Natural killer cell (primary cell): ENCODE data around the gene CEP72. TPM values are rescaled to one million over a fixed set of nuclear protein-coding genes. Genes with fewer than 3 reads are reported as not detected.

Source experiments
- ATAC-seq, 3 donors: fragments of 150-1000 bp in 2 of 3; fragments of 200-7000 bp in 1 of 3; cut with Tn5 transposase; 1 replicate in 1 of 3; 2 replicates in 2 of 3; pipeline ENCODE4 v1.10.0; 2021; ENCODE audit warnings: mild to moderate bottlenecking in 2 of 3, moderate library complexity in 2 of 3
- DNase-seq, 2 donors: peaks; one replicate each; pipeline versions ENCODE4 v3.0.0 to v3.0.0-alpha.2; 2013 to 2021; ENCODE audit warnings: mixed read lengths in 1 of 2
- H3K27ac ChIP-seq: one replicate; pipeline ENCODE4 v1.5.1; 2013; ENCODE audit warnings: mild to moderate bottlenecking, low read length
- H3K27me3 ChIP-seq: one replicate; pipeline ENCODE4 v1.6.1; 2013; ENCODE audit warnings: low read length; ENCODE audit not compliant: control insufficient read depth, insufficient read depth
- H3K36me3 ChIP-seq: one replicate; pipeline ENCODE4 v1.6.1; 2013; ENCODE audit warnings: low read length; ENCODE audit not compliant: control insufficient read depth, insufficient read depth
- H3K4me1 ChIP-seq: one replicate; pipeline ENCODE4 v1.6.1; 2013; ENCODE audit warnings: low read length; ENCODE audit not compliant: control insufficient read depth, insufficient read depth
- H3K4me3 ChIP-seq: one replicate; pipeline ENCODE4 v1.5.1; 2013; ENCODE audit warnings: low read length
- H3K9me3 ChIP-seq: one replicate; pipeline ENCODE4 v1.6.1; 2013; ENCODE audit warnings: low read length; ENCODE audit not compliant: control insufficient read depth, insufficient read depth
- H3K27ac Mint-ChIP-seq, 2 donors: one replicate each; pipeline ENCODE4 v1.8.0; 2022; ENCODE audit warnings: mild to moderate bottlenecking in 2 of 2, mixed read lengths in 2 of 2, moderate library complexity in 1 of 2
- H3K27me3 Mint-ChIP-seq, 2 donors: one replicate each; pipeline ENCODE4 v1.8.0; 2022; ENCODE audit warnings: low read depth in 2 of 2, mixed read lengths in 2 of 2
- H3K36me3 Mint-ChIP-seq: one replicate; pipeline ENCODE4 v1.8.0; 2022; ENCODE audit warnings: mixed read lengths
- H3K4me1 Mint-ChIP-seq, 2 donors: one replicate each; pipeline ENCODE4 v1.8.0; 2022; ENCODE audit warnings: mixed read lengths in 2 of 2
- H3K4me3 Mint-ChIP-seq: one replicate; pipeline ENCODE4 v1.8.0; 2022; ENCODE audit warnings: mild to moderate bottlenecking, moderate library complexity, mixed read lengths
- H3K9me3 Mint-ChIP-seq, 2 donors: one replicate each; pipeline ENCODE4 v1.8.0; 2022; ENCODE audit warnings: mixed read lengths in 2 of 2
- CTCF ChIP-seq: fragments of 200-600 bp; IDR thresholded peaks from one replicate; pipeline ENCODE4 v1.8.0; 2022; ENCODE audit warnings: antibody characterized with exemption
- WGBS: methylation state at CpG from one replicate; pipeline ENCODE4 v1.1.7; 2013; ENCODE audit warnings: missing lambda C conversion rate; ENCODE audit not compliant: insufficient coverage; 5-methylcytosine and 5-hydroxymethylcytosine counted together
- intact Hi-C: fragments of 100-400 bp; cut with micrococcal nuclease; formaldehyde crosslinking; loops from one replicate; pipeline ENCODE4 v1.14.2; 2022
- total RNA-seq, 4 donors: library from RNA; stranded (reverse); fragments of 120-200 nt in 1 of 4; gene quantifications; one replicate each; pipeline versions ENCODE4 v1.2.3 to v1.2.4, GENCODE V29; 2013 to 2022

Gene CEP72
- total RNA-seq, 3 donors from 2014 or later (not counting 1 experiment from before 2014, with no cell fraction given) = 12.2 to 15.1 (median 12.3) TPM

GRCh38 chr5:612498-613424, 621 bp downstream of the CEP72 start:
- no peak for TF ChIP-seq CTCF
- DNase-seq (peak in 1 of 2 donors; percentile 11), ATAC-seq (peak; percentile 10 to 21 (median 20))
- Mint-ChIP-seq H3K27me3 (peaks cover 0 to 5% of the 10 kb centered on the region in 2 donors), H3K4me1 (peaks cover 22 to 42% of the 10 kb centered on the region in 2 donors), H3K9me3 (no peaks in the 10 kb centered on the region), H3K36me3 (no peaks in the 10 kb centered on the region), H3K4me3 (peak overlapping the region; percentile 91), H3K27ac (peak overlapping the region; percentile 72 to 77)
- Histone ChIP-seq H3K4me3 (peak overlapping the region; percentile 72), H3K27me3 (no peaks in the 10 kb centered on the region), H3K27ac (no peak overlapping the region), H3K4me1 (peaks cover 20% of the 10 kb centered on the region), H3K36me3 (no peaks in the 10 kb centered on the region), H3K9me3 (no peaks in the 10 kb centered on the region)
- WGBS = 14% methylated on average over 49 of the region's 49 CpGs
- intact Hi-C loops = no loop called here

GRCh38 chr5:616484-617039, 4.4 kb downstream of the CEP72 start:
- H3K4me3 Mint-ChIP-seq = no peak overlapping the region
- H3K9me3 ChIP-seq = no peaks in the 10 kb centered on the region
- H3K27ac Mint-ChIP-seq = no peak overlapping the region
- no peaks in the 10 kb centered on the region for H3K27me3 ChIP-seq
- no peak overlapping the region for H3K4me3 ChIP-seq
- peaks cover 16% of the 10 kb centered on the region for H3K36me3 ChIP-seq
- H3K4me1 ChIP-seq = peaks cover 10% of the 10 kb centered on the region
- no peaks in the 10 kb centered on the region for H3K36me3 Mint-ChIP-seq
- no peaks in the 10 kb centered on the region for H3K9me3 Mint-ChIP-seq
- H3K4me1 Mint-ChIP-seq = peaks cover 20 to 22% of the 10 kb centered on the region in 2 donors
- ATAC-seq (no peak), DNase-seq (no peak)
- no peaks in the 10 kb centered on the region for H3K27me3 Mint-ChIP-seq
- H3K27ac ChIP-seq = no peak overlapping the region
- intact Hi-C loops = no loop called here
- no peak for TF ChIP-seq CTCF
- WGBS = 83% methylated on average over 13 of the region's 13 CpGs

GRCh38 chr5:617896-618295, 5.8 kb downstream of the CEP72 start:
- WGBS = 98% methylated on average over 12 of the region's 12 CpGs
- ATAC-seq (no peak), DNase-seq (no peak)
- no peaks in the 10 kb centered on the region for H3K9me3 ChIP-seq
- no peaks in the 10 kb centered on the region for H3K27me3 ChIP-seq
- H3K36me3 ChIP-seq = peaks cover 16% of the 10 kb centered on the region
- peaks cover 15 to 16% of the 10 kb centered on the region in 2 donors for H3K4me1 Mint-ChIP-seq
- H3K4me3 ChIP-seq = no peak overlapping the region
- TF ChIP-seq CTCF = no peak
- intact Hi-C loops = no loop called here
- H3K27me3 Mint-ChIP-seq = no peaks in the 10 kb centered on the region
- H3K27ac ChIP-seq = no peak overlapping the region
- H3K4me1 ChIP-seq = peaks cover 3% of the 10 kb centered on the region
- no peaks in the 10 kb centered on the region for H3K9me3 Mint-ChIP-seq
- H3K36me3 Mint-ChIP-seq = no peaks in the 10 kb centered on the region
- no peak overlapping the region for H3K27ac Mint-ChIP-seq
- no peak overlapping the region for H3K4me3 Mint-ChIP-seq
